Endothelial cell of umbilical vein (primary cell): Measurements from ENCODE around the gene TMC1. TPM values are rescaled to one million over a fixed set of nuclear protein-coding genes. Genes with fewer than 3 reads are reported as not detected.
A peak's percentile ranks its signal among the peaks of the same experiment; 100 is the strongest.

ENCODE experiments used
- BruUV-seq: library from RNA; stranded (reverse); fragments of 400-500 nt; replicated peaks from 2 replicates; lab custom pipeline; 2021; lab: Mats Ljungman, UMichigan
- CTCF ChIA-PET: fragments of 300-600, 350-600 bp; sonication (Branson Sonifier 250); formaldehyde crosslinking; loops from one replicate; lab custom pipeline; 2021; ENCODE audit warnings: antibody characterized with exemption, inconsistent platforms; lab: Charles Lee
- POLR2A ChIA-PET: fragments of 300-600, 350-600 bp; sonication (Branson Sonifier 250); formaldehyde crosslinking; loops from one replicate; lab custom pipeline; 2021; ENCODE audit warnings: antibody characterized with exemption, inconsistent platforms; lab: Charles Lee
- DNase-seq: peaks from one replicate; pipeline ENCODE4 v3.0.0-alpha.2; 2011; ENCODE audit warnings: low read depth, low spot score
- FAIRE-seq: peaks from 2 replicates; lab custom pipeline; 2011; peaks lifted over from hg19 to GRCh38; lab: Jason Lieb, UNC
- H2AFZ ChIP-seq: 2 replicates; pipeline ENCODE4 v1.6.0; 2012; ENCODE audit warnings: low read depth, low read length, control low read depth, inconsistent platforms
- H3K27ac ChIP-seq: 2 replicates; pipeline ENCODE4 v1.5.1; 2011; ENCODE audit warnings: low read depth, mild to moderate bottlenecking, control low read depth, low read length, moderate library complexity; ENCODE audit not compliant: insufficient read depth
- H3K27me3 ChIP-seq, 2 experiments: 2 replicates each; pipeline versions ENCODE4 v1.6.0 to v1.6.1; 2011; ENCODE audit warnings: low read length in 2 of 2, mixed read lengths in 1 of 2; ENCODE audit not compliant: control insufficient read depth in 2 of 2, insufficient read depth in 2 of 2
- H3K36me3 ChIP-seq, 2 experiments: 2 replicates in 1 of 2; 3 replicates in 1 of 2; pipeline ENCODE4 v1.5.1; 2011; ENCODE audit warnings: low read length in 2 of 2, mild to moderate bottlenecking in 1 of 2, moderate library complexity in 1 of 2; ENCODE audit not compliant: control insufficient read depth in 2 of 2, insufficient read depth in 2 of 2; ENCODE audit errors: extremely low read depth in 1 of 2
- H3K4me1 ChIP-seq: 3 replicates; pipeline ENCODE4 v1.5.1; 2011; ENCODE audit warnings: mild to moderate bottlenecking, low read length; ENCODE audit not compliant: control insufficient read depth, insufficient read depth; ENCODE audit errors: extremely low read depth
- H3K4me2 ChIP-seq: 2 replicates; pipeline ENCODE4 v1.6.1; 2011; ENCODE audit warnings: low read length, control low read depth, mixed read lengths; ENCODE audit not compliant: insufficient read depth
- H3K4me3 ChIP-seq, 3 experiments: fragments of 200-600 bp in 1 of 3; sonication (generic), shearing (Covaris generic) in 1 of 3; replicated peaks in 1 of 3; 2 replicates each; pipeline ENCODE4 v1.5.1; 2011 to 2016; ENCODE audit warnings: control low read depth in 3 of 3, low read length in 3 of 3, mild to moderate bottlenecking in 2 of 3, inconsistent platforms in 1 of 3, low read depth in 1 of 3, moderate library complexity in 1 of 3; ENCODE audit not compliant: insufficient read depth in 1 of 3
- H3K79me2 ChIP-seq: 2 replicates; pipeline ENCODE4 v1.6.0; 2012; ENCODE audit warnings: low read length, inconsistent platforms; ENCODE audit not compliant: control insufficient read depth, insufficient read depth
- H3K9ac ChIP-seq: replicated peaks from 2 replicates; pipeline ENCODE3; 2011; ENCODE audit warnings: low read length, control low read depth; ENCODE audit not compliant: insufficient read depth; ENCODE audit errors: extremely low read depth
- H3K9me1 ChIP-seq: replicated peaks from 3 replicates; pipeline ENCODE4 v1.6.0; 2011; ENCODE audit warnings: mild to moderate bottlenecking, low read length; ENCODE audit not compliant: control insufficient read depth, insufficient read depth; ENCODE audit errors: extremely low read depth
- H3K9me3 ChIP-seq: replicated peaks from 2 replicates; pipeline ENCODE4 v1.5.1; 2012; ENCODE audit warnings: low read length, inconsistent platforms; ENCODE audit not compliant: control insufficient read depth, insufficient read depth
- H4K20me1 ChIP-seq: replicated peaks from 2 replicates; pipeline ENCODE3; 2011; ENCODE audit warnings: mild to moderate bottlenecking, low read length; ENCODE audit not compliant: control insufficient read depth, insufficient read depth; ENCODE audit errors: extremely low read depth
- CTCF ChIP-seq, 2 donors: IDR thresholded peaks; 1 replicate in 1 of 2; 2 replicates in 1 of 2; pipeline ENCODE4 v1.5.1; 2011; ENCODE audit warnings: low read length in 2 of 2, mild to moderate bottlenecking in 2 of 2, moderate library complexity in 2 of 2, control low read depth in 1 of 2, inconsistent platforms in 1 of 2, low read depth in 1 of 2; ENCODE audit not compliant: insufficient read depth in 1 of 2; ENCODE audit errors: extremely low read depth in 1 of 2
- EZH2 ChIP-seq: IDR thresholded peaks from 2 replicates; pipeline ENCODE4 v1.6.1; 2012; ENCODE audit warnings: borderline replicate concordance, low read depth, mild to moderate bottlenecking, moderate library complexity, low read length, inconsistent platforms; ENCODE audit not compliant: severe bottlenecking
- JUN ChIP-seq: IDR thresholded peaks from 2 replicates; pipeline ENCODE4 v1.6.1; 2011; ENCODE audit warnings: borderline replicate concordance, low read depth; ENCODE audit not compliant: insufficient read length, insufficient read depth
- MYC ChIP-seq: IDR thresholded peaks from one replicate; pipeline ENCODE4 v1.6.1; 2011; ENCODE audit warnings: mild to moderate bottlenecking, low read depth, low read length
- POLR2A ChIP-seq: IDR thresholded peaks from 2 replicates; pipeline ENCODE4 v1.6.1; 2012; ENCODE audit warnings: low read depth, mild to moderate bottlenecking, control low read depth, low read length
- POLR2AphosphoS5 ChIP-seq: IDR thresholded peaks from 2 replicates; pipeline ENCODE4 v1.6.1; 2012; ENCODE audit warnings: low read depth, mild to moderate bottlenecking, control low read depth, low read length, moderate library complexity; ENCODE audit not compliant: insufficient read depth
- dilution Hi-C: fragments of 300-500 bp; cut with MboI; formaldehyde crosslinking; loops from one replicate; pipeline ENCODE4 v1.15.0; 2019; ENCODE audit warnings: low sequenced_read_pairs; ENCODE audit not compliant: extremely low pct_ligation_motif_present
- intact Hi-C: fragments of 100-400 bp; cut with micrococcal nuclease; formaldehyde crosslinking; loops from one replicate; pipeline ENCODE4 v1.10.0; 2022
- polyA plus RNA-seq, 4 experiments: library from polyadenylated mRNA; depleted of rRNA in 3 of 4; stranded (reverse) in 3 of 4; unstranded in 1 of 4; fragments of >200 nt; gene quantifications; 2 replicates each; pipeline versions ENCODE4 v1.2.1 to v1.2.3, GENCODE V29; 2011 to 2012; ENCODE audit warnings: missing spikeins in 1 of 4
- total RNA-seq: library from RNA; stranded (reverse); gene quantifications from 2 replicates; pipeline ENCODE4 v1.2.3, GENCODE V29; 2021
- TF ChIP-seq, protein P1 (sequence below): IDR thresholded peaks from 2 replicates; pipeline ENCODE4 v1.6.1; 2011; ENCODE audit not compliant: insufficient read depth, insufficient read length

The TMC1 gene
- total and polyA plus RNA-seq, 2 donors (not counting 3 experiments of a cell fraction or from before 2014, with no cell fraction given): 1.5 TPM; not detected in 1

- Histone ChIP-seq H4K20me1 (no peaks in the 10 kb centered on the region), H3K36me3 (no peaks in the 10 kb centered on the region), H3K79me2 (no peaks in the 10 kb centered on the region), H3K4me3 (no peak overlapping the region), H3K4me1 (no peaks in the 10 kb centered on the region), H3K9me1 (no peaks in the 10 kb centered on the region), H3K9ac (no peak overlapping the region), H3K9me3 (no peaks in the 10 kb centered on the region), H2AFZ (no peak overlapping the region), H3K27ac (no peak overlapping the region), H3K27me3 (no peaks in the 10 kb centered on the region), H3K4me2 (no peak overlapping the region)
- CTCF ChIA-PET: interaction anchor here (0.7 to 1.4 kb wide), 8 partner anchors 9 to 340 kb away, joined by 3 to 12 read pairs (median 4); no protein-coding TSS in a partner anchor
- intact Hi-C loops: no loop called here
- POLR2A ChIA-PET: no interaction called here
- no peak for TF ChIP-seq EZH2
- TF ChIP-seq MYC: no peak
- BruUV-seq: no TSS peak
- no peak for DNase-seq
- FAIRE-seq: no peak
- dilution Hi-C loops: no loop called here
Measured at GRCh38 chr9:72612449-72612848, 91.0 kb downstream of the TMC1 start.

- no peaks in the 10 kb centered on the region for H3K27me3 ChIP-seq
- H3K79me2 ChIP-seq: no peaks in the 10 kb centered on the region
- no peaks in the 10 kb centered on the region for H3K36me3 ChIP-seq
- intact Hi-C loops: no loop called here
- FAIRE-seq: no peak
- no peaks in the 10 kb centered on the region for H3K9me3 ChIP-seq
- no peaks in the 10 kb centered on the region for H3K4me1 ChIP-seq
- H3K4me2 ChIP-seq: no peak overlapping the region
- no peaks in the 10 kb centered on the region for H3K9me1 ChIP-seq
- POLR2A ChIA-PET: no interaction called here
- dilution Hi-C loops: no loop called here
- no peak overlapping the region for H3K4me3 ChIP-seq
- no peak overlapping the region for H2AFZ ChIP-seq
- CTCF ChIA-PET: no interaction called here
- no peaks in the 10 kb centered on the region for H4K20me1 ChIP-seq
- no peak overlapping the region for H3K9ac ChIP-seq
- BruUV-seq: no TSS peak
- DNase-seq: no peak
- no peak overlapping the region for H3K27ac ChIP-seq
- TF ChIP-seq CTCF (IDR thresholded peaks at IDR 0.05; ENCODE audit: extremely low read depth in 1 of 2, insufficient read depth in 1 of 2, low read depth in 1 of 2, low read length in 2 of 2) (no peak), POLR2A (no peak), POLR2AphosphoS5 (no peak), JUN (peak; percentile 31), MYC (no peak)
- TF ChIP-seq, protein P1, sequence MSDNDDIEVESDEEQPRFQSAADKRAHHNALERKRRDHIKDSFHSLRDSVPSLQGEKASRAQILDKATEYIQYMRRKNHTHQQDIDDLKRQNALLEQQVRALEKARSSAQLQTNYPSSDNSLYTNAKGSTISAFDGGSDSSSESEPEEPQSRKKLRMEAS: no peak
Measured at GRCh38 chr9:72614067-72614466, 92.7 kb downstream of the TMC1 start.
